GM20431 (cell line): ENCODE data around the gene OR51S1.
"Not testable (repeated sequence)": the region's sequence is repeated elsewhere in the genome, so short reads cannot be mapped to it uniquely, and the experiment has no call there.

Experiments used
- in situ Hi-C: fragments of 300-500 bp; cut with MseI, MboI; formaldehyde crosslinking; loops from one replicate; pipeline ENCODE4 v1.15.0; 2020; ENCODE audit warnings: low sequenced_read_pairs; ENCODE audit not compliant: unreplicated experiment

Gene OR51S1

DNA sequence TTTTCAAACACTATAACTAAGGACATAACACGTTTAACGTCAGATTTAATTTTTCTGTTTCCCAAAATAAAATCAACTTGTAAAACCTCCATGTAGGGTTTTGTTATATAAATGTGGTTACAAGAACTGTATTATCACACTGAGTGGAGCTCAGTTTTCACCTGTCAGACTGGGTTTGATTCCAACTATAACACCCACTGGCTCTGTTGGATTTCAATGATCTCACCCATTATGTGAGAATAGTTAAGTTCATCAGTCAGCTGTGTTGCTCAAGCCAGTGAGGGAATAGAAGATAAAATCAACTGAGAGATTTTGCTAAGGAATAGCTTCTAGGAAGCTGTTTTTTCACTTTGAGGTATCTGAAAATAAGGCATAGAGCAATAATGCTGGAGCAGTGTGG lies 39.8 kb downstream of the OR51S1 start:
- in situ Hi-C loops = no loop called here

DNA sequence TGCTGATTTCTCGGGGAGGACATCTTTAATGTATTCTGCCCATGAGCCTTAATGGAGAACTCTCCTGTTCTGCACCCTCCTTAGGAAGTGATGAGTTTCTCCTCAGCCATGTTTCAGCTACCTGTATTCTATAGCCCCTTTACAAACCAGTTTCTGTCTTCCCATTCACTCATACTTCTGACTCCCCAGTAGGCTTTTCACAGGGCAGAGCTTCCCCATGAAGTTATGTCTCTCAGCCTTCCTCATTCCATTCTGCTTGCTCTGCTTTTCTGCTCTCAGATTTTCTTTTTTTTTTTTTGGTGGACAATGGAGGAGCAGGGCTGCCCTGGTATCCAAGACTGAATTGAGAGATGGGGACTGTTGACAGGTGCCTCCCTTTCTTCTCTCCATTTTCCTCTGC lies 40.5 kb downstream of the OR51S1 start:
- in situ Hi-C loops = no loop called here

DNA sequence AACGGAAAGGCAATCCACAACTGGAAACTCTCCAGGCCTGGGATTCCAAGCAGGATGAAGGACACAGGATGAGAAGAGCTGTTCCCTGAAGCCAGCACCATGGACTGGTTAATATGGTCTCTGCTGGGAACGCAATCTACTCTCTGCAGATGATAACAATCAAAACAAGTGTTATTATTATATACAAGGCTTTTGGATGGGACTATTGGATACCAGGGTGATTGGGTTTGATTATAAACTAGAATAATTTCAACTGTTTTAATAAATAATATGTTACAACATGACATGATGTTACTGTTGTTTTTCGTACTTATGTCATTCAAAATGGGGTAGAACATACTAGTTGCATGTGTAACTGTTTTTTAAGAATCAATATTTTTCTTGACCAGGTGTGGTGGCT lies 44.7 kb downstream of the OR51S1 start, which contains the start of gene OR52R1:
Gene OR52R1 (minus strand): TSS at position 101 of the 400 bp plus-strand sequence. CDS start 0 bp downstream, at position 101.
- in situ Hi-C loops = no loop called here

DNA sequence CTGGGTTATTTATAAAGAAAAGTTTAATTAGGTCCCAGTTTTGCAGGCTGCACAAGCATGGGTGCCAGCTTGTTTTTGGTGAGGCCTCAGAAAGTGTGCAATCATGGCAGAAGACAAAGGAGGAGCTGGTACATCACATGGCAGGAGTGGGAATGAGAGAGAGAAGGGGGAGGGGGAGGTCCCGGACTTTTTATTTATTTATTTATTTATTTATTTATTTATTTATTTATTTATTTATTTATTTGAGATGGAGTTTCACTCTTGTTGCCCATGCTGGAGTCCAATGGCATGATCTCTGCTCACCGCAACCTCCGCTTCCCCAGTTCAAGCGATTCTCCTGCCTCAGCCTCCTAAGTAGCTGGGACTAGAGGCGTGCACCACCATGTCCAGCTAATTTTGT lies 47.7 kb downstream of the OR51S1 start:
- in situ Hi-C loops = not testable (repeated sequence)

DNA sequence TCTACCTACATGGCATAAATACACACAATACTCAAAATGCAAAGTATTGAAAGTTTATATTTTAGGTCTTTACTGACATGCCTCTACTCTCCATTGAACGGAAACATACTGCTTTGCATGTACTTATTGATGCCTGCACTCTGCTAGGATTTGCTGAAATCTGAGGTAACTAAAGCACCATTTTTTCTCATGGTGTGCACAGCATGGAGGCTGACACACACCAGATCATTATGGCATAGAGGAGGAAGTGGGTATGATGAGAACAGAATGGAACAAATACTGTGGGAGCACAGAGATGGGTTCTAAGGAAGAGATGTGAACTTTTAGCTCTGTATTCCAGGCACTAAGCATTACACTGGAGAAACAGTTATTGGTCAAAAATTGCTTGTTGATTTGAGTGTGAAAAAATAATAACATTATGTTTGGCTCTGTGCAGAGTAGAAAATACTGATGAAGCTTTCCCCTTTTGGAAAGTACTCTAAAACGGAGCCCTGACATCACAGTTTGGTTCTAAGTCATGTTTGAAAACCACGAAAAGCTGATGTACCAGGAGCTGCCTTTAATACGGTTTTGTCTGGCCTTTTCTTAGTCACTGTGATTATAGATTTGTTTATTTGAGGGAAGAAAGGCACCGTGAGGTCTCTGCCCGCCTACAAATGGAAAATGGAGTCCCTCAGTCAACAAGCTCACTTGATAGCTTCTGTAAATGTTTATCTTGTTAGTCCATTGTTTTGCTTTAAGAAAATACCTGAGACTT lies 50.4 kb downstream of the OR51S1 start:
- in situ Hi-C loops = no loop called here
